MM.1S (cell line): ENCODE data around the gene CDT1.

ENCODE experiments used
- EZH2 ChIP-seq: fragments of 300-600 bp; sonication (generic); optimal IDR thresholded peaks from 2 replicates; pipeline ENCODE3; 2017; ENCODE audit warnings: low read depth, mild to moderate bottlenecking, antibody characterized with exemption, low read length, mixed read lengths
- TF ChIP-seq, protein P1 (sequence below): fragments of 300-600 bp; sonication (generic); IDR thresholded peaks from 2 replicates; pipeline ENCODE4 v1.5.1; 2016; ENCODE audit warnings: antibody characterized with exemption, low read length, mixed read lengths

DNA sequence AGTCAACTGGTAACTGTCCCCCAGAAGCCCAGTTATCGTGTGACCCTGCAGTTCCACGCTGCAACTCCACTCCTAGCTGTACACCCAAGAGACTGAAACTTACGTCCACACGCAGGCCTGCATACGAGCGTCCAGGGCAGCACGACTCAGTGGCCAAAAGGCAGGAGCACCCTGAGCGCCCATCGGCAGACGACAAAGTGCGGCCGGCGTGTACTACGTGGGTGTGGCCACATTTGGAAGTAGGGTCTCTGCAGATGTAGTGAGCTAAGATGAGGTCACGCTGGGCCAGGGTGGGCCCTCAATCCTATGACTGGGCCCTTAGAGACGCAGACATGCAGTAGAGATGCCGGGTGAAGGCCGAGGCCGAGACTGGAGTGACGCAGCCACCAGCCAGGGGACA is 39.7 kb downstream of the CDT1 start:
- no peak for TF ChIP-seq EZH2
- TF ChIP-seq, protein P1, sequence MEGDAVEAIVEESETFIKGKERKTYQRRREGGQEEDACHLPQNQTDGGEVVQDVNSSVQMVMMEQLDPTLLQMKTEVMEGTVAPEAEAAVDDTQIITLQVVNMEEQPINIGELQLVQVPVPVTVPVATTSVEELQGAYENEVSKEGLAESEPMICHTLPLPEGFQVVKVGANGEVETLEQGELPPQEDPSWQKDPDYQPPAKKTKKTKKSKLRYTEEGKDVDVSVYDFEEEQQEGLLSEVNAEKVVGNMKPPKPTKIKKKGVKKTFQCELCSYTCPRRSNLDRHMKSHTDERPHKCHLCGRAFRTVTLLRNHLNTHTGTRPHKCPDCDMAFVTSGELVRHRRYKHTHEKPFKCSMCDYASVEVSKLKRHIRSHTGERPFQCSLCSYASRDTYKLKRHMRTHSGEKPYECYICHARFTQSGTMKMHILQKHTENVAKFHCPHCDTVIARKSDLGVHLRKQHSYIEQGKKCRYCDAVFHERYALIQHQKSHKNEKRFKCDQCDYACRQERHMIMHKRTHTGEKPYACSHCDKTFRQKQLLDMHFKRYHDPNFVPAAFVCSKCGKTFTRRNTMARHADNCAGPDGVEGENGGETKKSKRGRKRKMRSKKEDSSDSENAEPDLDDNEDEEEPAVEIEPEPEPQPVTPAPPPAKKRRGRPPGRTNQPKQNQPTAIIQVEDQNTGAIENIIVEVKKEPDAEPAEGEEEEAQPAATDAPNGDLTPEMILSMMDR: no peak
